Osteoblast (primary cell): ENCODE results near the gene GOSR2. TPM values are rescaled to one million over a fixed set of nuclear protein-coding genes. Genes with fewer than 3 reads are reported as not detected.

Experiments
- DNase-seq: peaks from one replicate; pipeline ENCODE4 v3.0.0; 2011; ENCODE audit warnings: low spot score, mixed read lengths; ENCODE audit not compliant: insufficient read length; ENCODE audit errors: missing footprints
- H2AFZ ChIP-seq: 2 replicates; pipeline ENCODE4 v1.6.0; 2011; ENCODE audit warnings: mild to moderate bottlenecking, low read length
- H3K27ac ChIP-seq: 2 replicates; pipeline ENCODE4 v1.5.1; 2011; ENCODE audit warnings: mild to moderate bottlenecking, low read depth, low read length, moderate library complexity
- H3K27me3 ChIP-seq: 2 replicates; pipeline ENCODE4 v1.6.0; 2012; ENCODE audit warnings: mild to moderate bottlenecking, control low read depth, inconsistent platforms, low read length, moderate library complexity; ENCODE audit not compliant: insufficient read depth
- H3K36me3 ChIP-seq: 2 replicates; pipeline ENCODE4 v1.5.1; 2011; ENCODE audit warnings: mild to moderate bottlenecking, low read length, control low read depth, moderate library complexity; ENCODE audit not compliant: insufficient read depth
- H3K4me1 ChIP-seq: 2 replicates; pipeline ENCODE4 v1.5.1; 2011; ENCODE audit warnings: mild to moderate bottlenecking, low read length, control low read depth, moderate library complexity; ENCODE audit not compliant: insufficient read depth
- H3K4me2 ChIP-seq: 2 replicates; pipeline ENCODE4 v1.6.0; 2011; ENCODE audit warnings: mild to moderate bottlenecking, low read length; ENCODE audit not compliant: insufficient read depth
- H3K4me3 ChIP-seq: fragments of 200-600 bp; sonication (generic); 3 replicates; pipeline ENCODE4 v1.5.1; 2012; ENCODE audit warnings: mild to moderate bottlenecking, low read length, inconsistent platforms; ENCODE audit not compliant: insufficient read depth
- H3K79me2 ChIP-seq: 2 replicates; pipeline ENCODE4 v1.6.0; 2012; ENCODE audit warnings: mild to moderate bottlenecking, low read length, control low read depth, inconsistent platforms; ENCODE audit not compliant: insufficient read depth
- H3K9me3 ChIP-seq: 2 replicates; pipeline ENCODE4 v1.5.1; 2011; ENCODE audit warnings: low read depth, low read length, control low read depth
- H4K20me1 ChIP-seq: 2 replicates; pipeline ENCODE4 v1.6.0; 2012; ENCODE audit warnings: mild to moderate bottlenecking, low read length, control low read depth; ENCODE audit not compliant: insufficient read depth
- total RNA-seq: library from RNA; depleted of rRNA; stranded (reverse); fragments of >200 nt; gene quantifications from 2 replicates; pipeline ENCODE4 v1.2.3, GENCODE V29; 2012
- TF ChIP-seq, protein P1 (sequence below): IDR thresholded peaks from 2 replicates; pipeline ENCODE4 v1.5.1; 2011; ENCODE audit warnings: mild to moderate bottlenecking, low read depth, low read length, moderate library complexity; ENCODE audit errors: extremely low read depth

The GOSR2 gene
- total RNA-seq: 43.9 and 44.9 TPM in 2 replicates

DNA sequence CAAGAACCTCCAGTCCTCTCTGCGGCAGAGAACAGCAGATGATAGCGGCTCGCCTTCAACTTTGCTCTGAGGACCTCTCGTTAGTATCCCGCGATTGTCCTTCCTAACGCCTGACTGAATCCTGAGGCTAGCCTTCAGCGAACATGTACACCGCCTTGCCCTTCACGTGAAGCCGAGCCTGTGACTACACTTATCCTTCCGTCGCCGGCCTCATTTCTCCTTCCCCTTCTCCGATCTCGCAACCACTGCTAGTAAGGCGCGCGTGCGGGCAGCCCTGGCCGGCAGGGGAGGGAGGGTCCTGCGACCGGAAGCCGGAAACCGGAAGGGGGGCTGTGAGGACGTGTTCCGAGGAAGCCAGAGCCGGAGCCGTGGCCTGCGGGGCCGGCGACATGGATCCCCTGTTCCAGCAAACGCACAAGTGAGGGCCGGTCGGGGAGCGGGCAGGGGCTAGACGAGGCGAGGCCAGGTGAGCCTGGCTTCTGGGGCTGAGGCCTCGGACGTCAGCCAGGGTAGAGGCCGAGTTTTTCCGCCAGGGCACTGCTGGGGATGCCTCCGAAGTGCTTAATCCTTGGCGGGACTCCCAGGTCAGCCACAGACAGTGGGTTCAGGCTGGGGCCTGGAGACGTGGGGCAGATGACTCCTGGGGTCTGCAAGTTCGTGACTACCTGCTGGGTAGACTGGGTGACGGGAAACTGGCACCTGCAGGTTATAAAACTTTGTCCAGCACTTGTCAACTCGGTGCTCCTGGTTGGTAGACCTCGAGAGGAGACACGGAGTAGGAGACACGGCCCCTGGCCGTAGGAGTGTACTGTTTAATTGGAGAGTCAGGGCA lies at the start of gene GOSR2:
TSS of gene GOSR2 (plus strand) at position 357 of the 832 bp plus-strand sequence. CDS start at position 390, 33 bp downstream.
- Histone ChIP-seq H3K27ac (peak within 1 kb of the TSS; percentile 93), H3K4me1 (peaks cover 10% of the 10 kb centered on the region), H2AFZ (peak within 1 kb of the TSS; percentile 90), H3K36me3 (peaks cover 8% of the 10 kb centered on the region), H3K4me2 (peak within 1 kb of the TSS; percentile 87), H3K9me3 (no peaks in the 10 kb centered on the region), H3K27me3 (no peaks in the 10 kb centered on the region), H3K4me3 (peak within 1 kb of the TSS; percentile 99), H4K20me1 (peaks cover 44% of the 10 kb centered on the region), H3K79me2 (peaks cover 53% of the 10 kb centered on the region)
- peak; percentile 95 for DNase-seq
- TF ChIP-seq, protein P1, sequence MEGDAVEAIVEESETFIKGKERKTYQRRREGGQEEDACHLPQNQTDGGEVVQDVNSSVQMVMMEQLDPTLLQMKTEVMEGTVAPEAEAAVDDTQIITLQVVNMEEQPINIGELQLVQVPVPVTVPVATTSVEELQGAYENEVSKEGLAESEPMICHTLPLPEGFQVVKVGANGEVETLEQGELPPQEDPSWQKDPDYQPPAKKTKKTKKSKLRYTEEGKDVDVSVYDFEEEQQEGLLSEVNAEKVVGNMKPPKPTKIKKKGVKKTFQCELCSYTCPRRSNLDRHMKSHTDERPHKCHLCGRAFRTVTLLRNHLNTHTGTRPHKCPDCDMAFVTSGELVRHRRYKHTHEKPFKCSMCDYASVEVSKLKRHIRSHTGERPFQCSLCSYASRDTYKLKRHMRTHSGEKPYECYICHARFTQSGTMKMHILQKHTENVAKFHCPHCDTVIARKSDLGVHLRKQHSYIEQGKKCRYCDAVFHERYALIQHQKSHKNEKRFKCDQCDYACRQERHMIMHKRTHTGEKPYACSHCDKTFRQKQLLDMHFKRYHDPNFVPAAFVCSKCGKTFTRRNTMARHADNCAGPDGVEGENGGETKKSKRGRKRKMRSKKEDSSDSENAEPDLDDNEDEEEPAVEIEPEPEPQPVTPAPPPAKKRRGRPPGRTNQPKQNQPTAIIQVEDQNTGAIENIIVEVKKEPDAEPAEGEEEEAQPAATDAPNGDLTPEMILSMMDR: no peak

DNA sequence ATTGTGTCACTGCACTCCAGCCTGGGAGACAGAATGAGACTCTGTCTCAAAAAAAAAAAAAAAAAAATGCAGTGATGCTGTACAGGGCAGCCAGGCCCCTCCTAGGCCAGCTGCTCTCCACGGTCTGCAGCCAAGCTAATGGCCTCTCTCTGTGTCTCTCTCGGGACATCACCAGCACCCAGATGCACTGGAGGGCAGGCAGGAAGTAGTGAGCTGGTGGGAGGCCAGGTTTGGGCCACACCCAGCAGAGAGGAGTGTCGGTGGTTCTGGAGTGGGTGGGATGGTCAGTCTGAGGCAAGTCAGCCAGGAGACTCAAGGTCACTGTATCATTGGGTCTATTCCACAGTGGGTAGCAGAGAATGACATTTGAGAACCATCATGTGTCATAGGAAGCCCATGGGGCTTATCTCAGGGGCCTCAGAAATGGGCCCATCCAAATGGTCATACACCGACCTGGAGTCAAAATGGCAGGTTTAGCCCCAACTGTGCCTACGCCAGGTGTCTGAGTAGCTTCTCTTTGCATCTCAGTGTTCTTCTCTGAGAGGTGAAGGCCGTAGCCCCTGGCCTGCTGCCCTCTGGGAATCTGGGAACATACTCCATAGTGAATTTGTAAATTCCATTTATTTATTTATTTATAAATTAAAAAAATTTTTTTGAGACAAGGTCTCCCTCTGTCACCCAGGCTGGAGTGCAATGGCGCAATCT lies 48.9 kb upstream of the GOSR2 start:
- Histone ChIP-seq H3K27me3 (peaks cover 6% of the 10 kb centered on the region), H3K4me1 (no peaks in the 10 kb centered on the region), H3K36me3 (no peaks in the 10 kb centered on the region), H3K79me2 (no peaks in the 10 kb centered on the region), H3K4me2 (no peak overlapping the region), H4K20me1 (no peaks in the 10 kb centered on the region), H3K4me3 (no peak overlapping the region), H2AFZ (no peak overlapping the region), H3K9me3 (no peaks in the 10 kb centered on the region), H3K27ac (no peak overlapping the region)
- peak; percentile 58 for DNase-seq
- TF ChIP-seq, protein P1: no peak

GRCh38 chr17:46874906-46875305 lies 48.1 kb upstream of the GOSR2 start:
- TF ChIP-seq, protein P1: no peak
- Histone ChIP-seq H3K36me3 (no peaks in the 10 kb centered on the region), H3K27ac (no peak overlapping the region), H2AFZ (no peak overlapping the region), H3K4me1 (no peaks in the 10 kb centered on the region), H4K20me1 (no peaks in the 10 kb centered on the region), H3K79me2 (no peaks in the 10 kb centered on the region), H3K4me2 (no peak overlapping the region), H3K9me3 (no peaks in the 10 kb centered on the region), H3K27me3 (peaks cover 6% of the 10 kb centered on the region), H3K4me3 (no peak overlapping the region)
- peak; percentile 32 for DNase-seq

- Histone ChIP-seq H3K4me3 (no peak overlapping the region), H3K9me3 (no peaks in the 10 kb centered on the region), H2AFZ (no peak overlapping the region), H3K79me2 (no peaks in the 10 kb centered on the region), H3K27me3 (peaks cover 6% of the 10 kb centered on the region), H4K20me1 (no peaks in the 10 kb centered on the region), H3K4me2 (no peak overlapping the region), H3K4me1 (no peaks in the 10 kb centered on the region), H3K27ac (no peak overlapping the region), H3K36me3 (no peaks in the 10 kb centered on the region)
- DNase-seq: peak; percentile 17
- TF ChIP-seq, protein P1: no peak
Observed at GRCh38 chr17:46875849-46876352, 47.1 kb upstream of the GOSR2 start.
